Measurements from ENCODE around the gene IL4. TPM values are rescaled to one million over a fixed set of nuclear protein-coding genes. Genes with fewer than 3 reads are reported as not detected.

Gene IL4
- total RNA-seq, 1 donor: not detected

- no peaks in the 10 kb centered on the region for H3K27me3 ChIP-seq (ENCODE audit: insufficient read depth, low read length)
- H3K4me2 ChIP-seq (ENCODE audit: insufficient read depth, low read length): no peak overlapping the region
These were observed 37.9 kb upstream of the IL4 start for GRCh38 chr5:132635873-132636272.

GRCh38 chr5:132637241-132637640 is 36.5 kb upstream of the IL4 start:
- Histone ChIP-seq H3K9me3 (ENCODE audit: low read depth, low read length) (no peaks in the 10 kb centered on the region), H4K20me1 (ENCODE audit: insufficient read depth, low read length) (no peaks in the 10 kb centered on the region), H2AFZ (ENCODE audit: low read length) (no peak overlapping the region), H3K4me1 (ENCODE audit: insufficient read depth, low read length) (no peaks in the 10 kb centered on the region), H3K4me3 (ENCODE audit: insufficient read depth, low read length) (no peak overlapping the region), H3K4me2 (ENCODE audit: insufficient read depth, low read length) (no peak overlapping the region), H3K36me3 (ENCODE audit: insufficient read depth, low read length) (peaks cover 35% of the 10 kb centered on the region), H3K79me2 (ENCODE audit: insufficient read depth, low read length) (no peaks in the 10 kb centered on the region), H3K27ac (ENCODE audit: low read depth, low read length) (no peak overlapping the region), H3K27me3 (ENCODE audit: insufficient read depth, low read length) (no peaks in the 10 kb centered on the region)
- no peak for TF ChIP-seq CTCF (IDR thresholded peaks at IDR 0.05; ENCODE audit: extremely low read depth, low read depth, low read length)
- no peak for DNase-seq (ENCODE audit: insufficient read length, low spot score, missing footprints)

More at GRCh38 chr5:132635873-132636272, 37.9 kb upstream of the IL4 start:
- Histone ChIP-seq H2AFZ (ENCODE audit: low read length) (no peak overlapping the region), H3K79me2 (ENCODE audit: insufficient read depth, low read length) (no peaks in the 10 kb centered on the region), H3K9me3 (ENCODE audit: low read depth, low read length) (no peaks in the 10 kb centered on the region), H3K27ac (ENCODE audit: low read depth, low read length) (no peak overlapping the region), H3K4me3 (ENCODE audit: insufficient read depth, low read length) (no peak overlapping the region), H3K4me1 (ENCODE audit: insufficient read depth, low read length) (no peaks in the 10 kb centered on the region), H3K36me3 (ENCODE audit: insufficient read depth, low read length) (peaks cover 24% of the 10 kb centered on the region), H4K20me1 (ENCODE audit: insufficient read depth, low read length) (no peaks in the 10 kb centered on the region)
- TF ChIP-seq CTCF (IDR thresholded peaks at IDR 0.05; ENCODE audit: extremely low read depth, low read depth, low read length): no peak
- DNase-seq (ENCODE audit: insufficient read length, low spot score, missing footprints): no peak

DNA sequence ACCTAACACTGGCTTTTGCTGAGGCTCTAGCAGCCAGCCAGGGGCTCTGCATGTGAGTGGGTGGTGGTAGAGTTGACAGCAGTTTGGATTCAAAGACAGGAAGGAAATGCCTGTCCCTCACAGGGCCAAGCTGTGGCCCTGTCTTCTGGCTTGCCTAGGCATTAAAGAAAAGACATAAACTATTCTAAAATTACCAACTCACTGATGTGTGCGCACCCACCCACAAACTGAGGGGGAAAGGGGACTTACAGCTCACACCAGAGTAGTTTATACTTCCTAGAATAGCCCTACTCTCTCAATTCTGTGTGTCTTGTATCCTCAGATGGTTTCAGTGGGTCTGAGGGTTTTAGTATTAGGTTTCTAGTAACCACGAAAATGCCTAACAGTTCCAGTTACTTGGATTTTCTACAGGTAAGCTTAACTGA is 34.1 kb upstream of the IL4 start:
- Histone ChIP-seq H3K79me2 (ENCODE audit: insufficient read depth, low read length) (no peaks in the 10 kb centered on the region), H4K20me1 (ENCODE audit: insufficient read depth, low read length) (no peaks in the 10 kb centered on the region), H2AFZ (ENCODE audit: low read length) (no peak overlapping the region), H3K27ac (ENCODE audit: low read depth, low read length) (no peak overlapping the region), H3K9me3 (ENCODE audit: low read depth, low read length) (no peaks in the 10 kb centered on the region), H3K4me2 (ENCODE audit: insufficient read depth, low read length) (no peak overlapping the region), H3K36me3 (ENCODE audit: insufficient read depth, low read length) (peaks cover 45% of the 10 kb centered on the region), H3K4me3 (ENCODE audit: insufficient read depth, low read length) (no peak overlapping the region), H3K27me3 (ENCODE audit: insufficient read depth, low read length) (no peaks in the 10 kb centered on the region), H3K4me1 (ENCODE audit: insufficient read depth, low read length) (no peaks in the 10 kb centered on the region)
- no peak for DNase-seq (ENCODE audit: insufficient read length, low spot score, missing footprints)
- no peak for TF ChIP-seq CTCF (IDR thresholded peaks at IDR 0.05; ENCODE audit: extremely low read depth, low read depth, low read length)

- Histone ChIP-seq H3K4me1 (ENCODE audit: insufficient read depth, low read length) (no peaks in the 10 kb centered on the region), H3K79me2 (ENCODE audit: insufficient read depth, low read length) (no peaks in the 10 kb centered on the region), H4K20me1 (ENCODE audit: insufficient read depth, low read length) (no peaks in the 10 kb centered on the region), H3K27me3 (ENCODE audit: insufficient read depth, low read length) (no peaks in the 10 kb centered on the region), H3K9me3 (ENCODE audit: low read depth, low read length) (no peaks in the 10 kb centered on the region), H3K36me3 (ENCODE audit: insufficient read depth, low read length) (peaks cover 45% of the 10 kb centered on the region), H3K4me2 (ENCODE audit: insufficient read depth, low read length) (no peak overlapping the region), H2AFZ (ENCODE audit: low read length) (no peak overlapping the region), H3K27ac (ENCODE audit: low read depth, low read length) (no peak overlapping the region), H3K4me3 (ENCODE audit: insufficient read depth, low read length) (no peak overlapping the region)
- no peak for TF ChIP-seq CTCF (IDR thresholded peaks at IDR 0.05; ENCODE audit: extremely low read depth, low read depth, low read length)
- no peak for DNase-seq (ENCODE audit: insufficient read length, low spot score, missing footprints)
These were observed 33.2 kb upstream of the IL4 start for GRCh38 chr5:132640613-132641012.
